GM18951 (cell line): ENCODE results near the gene SUSD3.

Experiments used
- POLR2A ChIP-seq: IDR thresholded peaks from 4 replicates; pipeline ENCODE4 v1.6.1; 2011; ENCODE audit warnings: mild to moderate bottlenecking; ENCODE audit not compliant: insufficient read length, insufficient read depth; ENCODE audit errors: extremely low read depth
- in situ Hi-C: fragments of 300-500 bp; cut with MboI; formaldehyde crosslinking; loops from one replicate; pipeline ENCODE4 v1.12.0; 2022; ENCODE audit warnings: low sequenced_read_pairs, mixed read lengths, inconsistent platforms; ENCODE audit not compliant: unreplicated experiment

The SUSD3 gene

GRCh38 chr9:93080406-93080805 lies 21.9 kb downstream of the SUSD3 start:
- in situ Hi-C loops = no loop called here
- no peak for TF ChIP-seq POLR2A

GRCh38 chr9:93081081-93081529 lies 22.6 kb downstream of the SUSD3 start:
- in situ Hi-C loops = no loop called here
- TF ChIP-seq POLR2A = no peak

GRCh38 chr9:93081931-93082330 lies 23.4 kb downstream of the SUSD3 start:
- TF ChIP-seq POLR2A = no peak

GRCh38 chr9:93082841-93083411 lies 24.4 kb downstream of the SUSD3 start:
- in situ Hi-C loops = no loop called here
- no peak for TF ChIP-seq POLR2A

More at GRCh38 chr9:93081931-93082330, 23.4 kb downstream of the SUSD3 start:
- in situ Hi-C loops = no loop called here

GRCh38 chr9:93083592-93084470 lies 25.3 kb downstream of the SUSD3 start:
- in situ Hi-C loops = no loop called here
- no peak for TF ChIP-seq POLR2A

GRCh38 chr9:93084471-93084881 lies 26.0 kb downstream of the SUSD3 start:
- no peak for TF ChIP-seq POLR2A
- in situ Hi-C loops = no loop called here

GRCh38 chr9:93085676-93086075 lies 27.2 kb downstream of the SUSD3 start:
- in situ Hi-C loops = no loop called here
- no peak for TF ChIP-seq POLR2A

GRCh38 chr9:93086447-93087224 lies 28.1 kb downstream of the SUSD3 start:
- in situ Hi-C loops = no loop called here
- no peak for TF ChIP-seq POLR2A

- no peak for TF ChIP-seq POLR2A
- in situ Hi-C loops = no loop called here
These were observed 29.6 kb downstream of the SUSD3 start for GRCh38 chr9:93087971-93088655.

GRCh38 chr9:93088656-93089015 lies 30.1 kb downstream of the SUSD3 start:
- in situ Hi-C loops = no loop called here
- TF ChIP-seq POLR2A = no peak

- in situ Hi-C loops = no loop called here
- no peak for TF ChIP-seq POLR2A
These were observed 30.5 kb downstream of the SUSD3 start for GRCh38 chr9:93089024-93089423.

GRCh38 chr9:93089481-93089991 lies 31.0 kb downstream of the SUSD3 start:
- in situ Hi-C loops = no loop called here

GRCh38 chr9:93090091-93090655 lies 31.7 kb downstream of the SUSD3 start:
- in situ Hi-C loops = no loop called here
- no peak for TF ChIP-seq POLR2A

More at GRCh38 chr9:93089481-93089991, 31.0 kb downstream of the SUSD3 start:
- TF ChIP-seq POLR2A = no peak

- TF ChIP-seq POLR2A = no peak
- in situ Hi-C loops = no loop called here
These were observed 32.6 kb downstream of the SUSD3 start for GRCh38 chr9:93091056-93091452.
